SK-N-SH treated with all-trans-retinoic acid at 6 μM for 48 hours (cell line): ENCODE results near the gene MTA3.

ENCODE experiments used
- SNAI2 ChIP-seq: fragments of 250-450 bp; sonication (Bioruptor Pico); IDR thresholded peaks from 2 replicates; pipeline ENCODE4 v1.5.0; 2020; ENCODE audit warnings: mild to moderate bottlenecking, moderate library complexity
- ZFP30 ChIP-seq: fragments of 450-650 bp; formaldehyde crosslinking; IDR thresholded peaks from 2 replicates; pipeline ENCODE4 v1.5.0; 2022; ENCODE audit warnings: mild to moderate bottlenecking, moderate library complexity
- ZNF70 ChIP-seq: fragments of 450-650 bp; formaldehyde crosslinking; IDR thresholded peaks from 2 replicates; pipeline ENCODE4 v1.5.0; 2020; ENCODE audit warnings: mild to moderate bottlenecking, moderate library complexity

DNA sequence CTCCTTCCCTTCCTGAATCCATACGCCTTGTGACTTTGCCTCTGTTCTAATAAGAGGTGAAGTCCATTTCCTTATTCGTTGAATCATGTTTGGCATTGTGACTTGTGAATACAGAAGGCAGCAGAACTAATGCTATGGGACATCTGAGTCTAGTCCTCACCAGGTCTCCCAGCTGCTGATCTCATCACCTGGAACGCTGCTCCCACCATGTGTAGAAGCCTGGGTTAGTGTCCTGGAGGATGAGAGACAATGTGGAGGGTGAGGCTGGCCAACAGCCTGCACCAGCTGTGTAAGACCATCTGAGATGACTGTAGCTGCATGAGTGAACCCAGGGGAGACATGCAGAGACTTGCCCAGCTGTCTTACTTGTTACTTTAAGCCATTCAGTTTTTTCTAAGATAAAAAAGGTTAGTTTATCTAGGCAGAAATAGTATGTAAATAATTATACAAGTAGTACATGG lies 227.4 kb downstream of the MTA3 start:
- TF ChIP-seq ZNF70 (no peak), ZFP30 (CRISPR knock-in tag) (no peak), SNAI2 (no peak)
